Measurements from ENCODE around the gene PRUNE2. TPM values are rescaled to one million over a fixed set of nuclear protein-coding genes. Genes with fewer than 3 reads are reported as not detected.

PRUNE2 gene
- total and polyA plus RNA-seq, 12 donors = 1.9 to 68.0 (median 11.2) TPM

- no peaks in the 10 kb centered on the region for H3K4me1 ChIP-seq (replicated peaks in 1 of 2)
- intact Hi-C loops (cut with DNase I) = no loop called here
- no peak overlapping the region for H3K4me3 ChIP-seq
- TF ChIP-seq, protein P1, sequence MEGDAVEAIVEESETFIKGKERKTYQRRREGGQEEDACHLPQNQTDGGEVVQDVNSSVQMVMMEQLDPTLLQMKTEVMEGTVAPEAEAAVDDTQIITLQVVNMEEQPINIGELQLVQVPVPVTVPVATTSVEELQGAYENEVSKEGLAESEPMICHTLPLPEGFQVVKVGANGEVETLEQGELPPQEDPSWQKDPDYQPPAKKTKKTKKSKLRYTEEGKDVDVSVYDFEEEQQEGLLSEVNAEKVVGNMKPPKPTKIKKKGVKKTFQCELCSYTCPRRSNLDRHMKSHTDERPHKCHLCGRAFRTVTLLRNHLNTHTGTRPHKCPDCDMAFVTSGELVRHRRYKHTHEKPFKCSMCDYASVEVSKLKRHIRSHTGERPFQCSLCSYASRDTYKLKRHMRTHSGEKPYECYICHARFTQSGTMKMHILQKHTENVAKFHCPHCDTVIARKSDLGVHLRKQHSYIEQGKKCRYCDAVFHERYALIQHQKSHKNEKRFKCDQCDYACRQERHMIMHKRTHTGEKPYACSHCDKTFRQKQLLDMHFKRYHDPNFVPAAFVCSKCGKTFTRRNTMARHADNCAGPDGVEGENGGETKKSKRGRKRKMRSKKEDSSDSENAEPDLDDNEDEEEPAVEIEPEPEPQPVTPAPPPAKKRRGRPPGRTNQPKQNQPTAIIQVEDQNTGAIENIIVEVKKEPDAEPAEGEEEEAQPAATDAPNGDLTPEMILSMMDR (IDR thresholded peaks at IDR 0.05) = no peak
- no peak for TF ChIP-seq POLR2A (IDR thresholded peaks at IDR 0.05)
- H3K36me3 ChIP-seq (replicated peaks in 1 of 2) = no peaks in the 10 kb centered on the region
- no peaks in the 10 kb centered on the region for H3K9me3 ChIP-seq (replicated peaks in 1 of 3)
- H3K27ac ChIP-seq = no peak overlapping the region
- no peaks in the 10 kb centered on the region for H3K27me3 ChIP-seq
- WGBS, 4 donors = 82 to 87% (median 84%) methylated on average over 5 to 6 of the region's 6 CpGs
- DNase-seq = no peak
Observed at GRCh38 chr9:76586390-76587314, 319.3 kb downstream of the PRUNE2 start.

DNA sequence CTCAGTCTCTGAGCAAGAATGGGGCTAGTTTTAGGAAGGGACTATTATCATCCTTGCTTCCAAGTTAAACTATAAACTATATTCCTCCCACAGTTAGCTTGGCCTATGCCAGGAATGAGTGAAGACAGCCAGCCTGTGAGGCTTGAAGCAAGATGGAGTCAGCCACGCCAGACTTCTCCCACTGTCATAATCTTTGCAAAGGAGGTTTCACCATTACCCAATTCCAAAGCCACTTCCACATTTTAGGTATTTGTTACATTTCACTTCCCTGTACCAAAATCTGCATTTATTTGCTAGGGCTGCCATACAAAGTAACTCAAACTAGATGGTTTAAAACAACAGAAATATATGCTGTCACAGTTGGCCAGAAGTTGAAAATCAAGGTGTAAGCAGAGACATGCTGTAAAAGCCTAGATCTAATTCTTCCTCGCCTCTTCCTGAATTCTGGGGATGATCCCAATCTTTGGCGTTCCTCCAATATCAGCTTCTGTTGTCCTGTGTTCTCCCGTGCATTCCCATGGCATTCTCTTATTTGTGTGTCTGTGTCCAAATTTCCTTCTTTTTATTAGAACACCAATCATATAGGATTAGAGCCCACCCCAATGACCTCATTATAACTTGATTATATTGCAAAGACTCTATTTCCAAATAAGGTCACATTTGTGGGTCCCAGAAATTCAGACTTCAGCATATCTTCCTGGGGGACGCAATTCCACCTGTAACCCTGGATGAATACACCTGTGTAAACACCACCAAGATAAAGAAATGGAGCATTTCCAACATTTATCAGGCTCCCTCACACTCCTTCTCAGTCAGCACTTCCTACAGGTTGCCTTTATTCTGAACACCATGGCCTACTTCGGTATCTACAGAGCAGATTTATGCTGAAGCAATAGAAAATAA is 320.2 kb downstream of the PRUNE2 start:
- H3K4me3 ChIP-seq = no peak overlapping the region
- TF ChIP-seq, protein P1 (IDR thresholded peaks at IDR 0.05) = no peak
- TF ChIP-seq POLR2A (IDR thresholded peaks at IDR 0.05) = no peak
- H3K27me3 ChIP-seq = no peaks in the 10 kb centered on the region
- 76 to 87% (median 83%) methylated on average over 6 of the region's 6 CpGs for WGBS, 4 donors
- intact Hi-C loops (cut with DNase I) = no loop called here
- H3K36me3 ChIP-seq (replicated peaks in 1 of 2) = no peaks in the 10 kb centered on the region
- H3K27ac ChIP-seq = peak overlapping the region in 1 of 5 donors; percentile 55
- no peak for DNase-seq
- no peaks in the 10 kb centered on the region for H3K9me3 ChIP-seq (replicated peaks in 1 of 3)
- H3K4me1 ChIP-seq (replicated peaks in 1 of 2) = no peaks in the 10 kb centered on the region

DNA sequence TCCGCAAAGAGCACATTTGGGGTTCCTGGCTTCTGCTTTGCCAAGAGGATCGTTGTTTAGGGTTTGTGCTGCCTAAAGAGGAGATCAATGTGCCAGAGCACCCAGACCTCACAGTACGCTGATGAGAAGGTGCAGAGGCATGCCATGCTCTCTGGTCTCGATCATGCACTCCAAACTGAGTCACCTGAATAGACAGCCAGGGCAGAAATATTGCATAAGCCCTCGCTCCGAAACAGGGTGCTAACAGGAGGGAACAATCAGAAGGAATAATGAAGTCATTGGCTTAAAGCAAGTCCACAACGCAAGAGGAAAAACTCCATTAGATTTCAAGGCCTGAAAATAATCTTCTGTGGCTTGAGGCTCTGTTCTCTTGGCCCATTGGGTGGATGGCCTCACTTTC is 322.7 kb downstream of the PRUNE2 start:
- Histone ChIP-seq H3K4me3 (no peak overlapping the region), H3K9me3 (replicated peaks in 1 of 3) (no peaks in the 10 kb centered on the region), H3K4me1 (replicated peaks in 1 of 2) (no peaks in the 10 kb centered on the region), H3K36me3 (replicated peaks in 1 of 2) (no peaks in the 10 kb centered on the region), H3K27ac (no peak overlapping the region), H3K27me3 (no peaks in the 10 kb centered on the region)
- WGBS, 4 donors = 77 to 91% (median 84%) methylated on average over 7 of the region's 7 CpGs
- TF ChIP-seq, protein P1 (IDR thresholded peaks at IDR 0.05) = no peak
- no peak for TF ChIP-seq POLR2A (IDR thresholded peaks at IDR 0.05)
- intact Hi-C loops (cut with DNase I) = no loop called here
- DNase-seq = no peak

- intact Hi-C loops (cut with DNase I) = no loop called here
- H3K27me3 ChIP-seq = no peaks in the 10 kb centered on the region
- no peak overlapping the region for H3K4me3 ChIP-seq
- H3K36me3 ChIP-seq (replicated peaks in 1 of 2) = no peaks in the 10 kb centered on the region
- no peaks in the 10 kb centered on the region for H3K9me3 ChIP-seq (replicated peaks in 1 of 3)
- no peak overlapping the region for H3K27ac ChIP-seq
- DNase-seq = no peak
- WGBS, 4 donors = 83 to 100% (median 90%) methylated on average over 2 of the region's 2 CpGs
- no peaks in the 10 kb centered on the region for H3K4me1 ChIP-seq (replicated peaks in 1 of 2)
- TF ChIP-seq POLR2A (IDR thresholded peaks at IDR 0.05) = no peak
- TF ChIP-seq, protein P1 (IDR thresholded peaks at IDR 0.05) = no peak
Observed at GRCh38 chr9:76581731-76582130, 324.2 kb downstream of the PRUNE2 start.

Data from adrenal gland (tissue), 12 donors.